SU-DHL-6 (cell line): ENCODE data around the gene PRKG2.

ENCODE experiments used
- CTCF ChIP-seq: fragments of 200-600 bp; sonication (generic); IDR thresholded peaks from one replicate; pipeline ENCODE4 v1.5.1; 2017; ENCODE audit warnings: antibody characterized with exemption, mild to moderate bottlenecking, low read length, moderate library complexity; ENCODE audit not compliant: insufficient read depth, poor library complexity, severe bottlenecking
- EZH2phosphoT487 ChIP-seq: fragments of 200-600 bp; sonication (generic), shearing (Covaris generic); conservative IDR thresholded peaks from 2 replicates; pipeline ENCODE4 v1.6.1; 2018; ENCODE audit warnings: mild to moderate bottlenecking, antibody characterized with exemption, low read length, moderate library complexity, mixed read lengths

GRCh38 chr4:81260443-81261101 lies 45.5 kb upstream of the PRKG2 start:
- TF ChIP-seq CTCF (peak; percentile 32), EZH2phosphoT487 (no peak)
